ENCODE results near the gene CCDC7.
"Not testable (repeated sequence)": the region's sequence is repeated elsewhere in the genome, so short reads cannot be mapped to it uniquely, and the experiment has no call there.

The CCDC7 gene

GRCh38 chr10:32454148-32454547, 8.2 kb downstream of the CCDC7 start:
- DNase-seq: no peak
- no peak for ATAC-seq

- peak; percentile 75 for ATAC-seq
Measured at GRCh38 chr10:32459051-32459698, 13.2 kb downstream of the CCDC7 start.

GRCh38 chr10:32461203-32461602, 15.3 kb downstream of the CCDC7 start:
- DNase-seq (no peak), ATAC-seq (no peak)

More at GRCh38 chr10:32459051-32459698, 13.2 kb downstream of the CCDC7 start:
- DNase-seq: no peak

DNA sequence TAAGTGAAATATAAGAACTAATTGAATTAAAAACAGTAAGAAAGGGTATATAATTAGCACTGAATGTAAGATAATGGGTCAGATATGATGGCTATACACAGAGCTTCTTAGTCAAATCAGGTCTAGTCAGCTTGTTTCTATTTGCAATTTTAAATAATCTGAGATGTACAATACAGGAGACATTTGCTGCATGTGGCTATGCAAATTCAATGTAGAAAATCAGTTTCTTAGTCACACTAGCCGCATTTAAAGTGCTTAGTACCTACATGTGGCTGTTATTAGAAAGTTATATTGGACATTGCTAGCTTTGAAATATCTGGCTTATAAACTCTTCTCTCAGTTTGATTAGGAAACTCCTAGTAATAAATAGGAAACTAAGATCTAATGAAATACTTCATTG, 25.3 kb downstream of the CCDC7 start:
- ATAC-seq (no peak), DNase-seq (no peak)

DNA sequence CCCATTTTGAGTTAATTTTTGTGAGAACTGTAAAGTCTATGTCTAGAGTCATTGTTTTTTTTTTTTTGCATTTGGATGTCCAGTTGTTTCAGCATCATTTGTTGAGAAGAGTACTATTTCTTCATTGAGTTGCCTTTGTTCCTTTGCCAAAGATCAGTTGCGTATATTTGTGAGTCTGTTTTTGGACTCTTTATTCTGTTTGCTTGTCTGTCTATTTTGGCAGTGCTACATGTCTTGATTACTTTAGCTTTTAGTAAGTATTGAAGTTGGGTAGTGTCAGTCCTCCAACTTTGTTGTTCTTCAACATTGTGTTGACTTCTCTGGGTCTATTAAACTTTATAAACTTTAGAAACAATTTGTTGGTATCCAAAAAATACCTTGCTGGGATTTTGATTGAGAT, 31.6 kb downstream of the CCDC7 start:
- DNase-seq (no peak), ATAC-seq (no peak)

DNA sequence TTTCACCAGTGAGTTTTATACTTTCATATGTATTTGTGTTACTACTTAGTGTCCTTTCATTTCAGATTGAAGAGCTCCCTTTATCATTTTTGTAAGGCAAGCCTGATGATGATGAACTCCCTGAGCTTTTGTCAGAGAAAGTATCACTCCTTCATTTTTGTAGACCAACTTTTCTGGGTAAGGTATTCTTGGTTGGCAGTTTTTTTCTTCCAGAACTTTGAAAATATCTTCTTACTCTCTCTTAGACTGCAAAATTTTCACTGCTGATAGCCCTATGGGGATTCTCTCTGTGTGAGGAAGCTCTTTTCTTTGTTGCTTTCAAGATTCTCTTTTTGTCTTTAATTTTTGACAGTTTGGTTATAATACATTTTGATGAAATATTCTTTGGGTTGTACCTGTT, 35.7 kb downstream of the CCDC7 start:
- ATAC-seq: no peak
- no peak for DNase-seq

- not testable (repeated sequence) for ATAC-seq, DNase-seq
Measured at GRCh38 chr10:32483019-32483502, 37.1 kb downstream of the CCDC7 start.

- not testable (repeated sequence) for ATAC-seq, DNase-seq
Measured at GRCh38 chr10:32488038-32488437, 42.1 kb downstream of the CCDC7 start.

- no peak for ATAC-seq
Measured at GRCh38 chr10:32489158-32489557, 43.2 kb downstream of the CCDC7 start.

DNA sequence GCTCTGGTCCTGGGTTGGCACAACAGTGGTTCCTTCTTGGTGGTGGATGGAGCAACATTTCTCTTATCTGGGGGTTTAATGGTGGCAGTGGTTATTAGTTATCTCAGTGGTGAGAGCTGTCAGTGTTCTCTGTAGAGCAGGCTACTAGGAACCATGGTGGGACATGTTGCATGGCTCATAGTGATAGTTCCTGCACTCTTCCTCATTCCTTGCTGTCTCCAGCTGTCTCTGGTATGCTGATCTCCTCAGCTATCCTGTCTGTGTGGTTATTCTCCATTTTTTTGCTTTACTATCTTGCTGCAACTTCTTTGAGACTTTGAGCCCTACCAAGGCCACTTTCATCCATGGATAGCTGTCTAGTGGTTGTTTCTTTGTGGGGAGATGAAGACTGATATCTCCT, 44.0 kb downstream of the CCDC7 start:
- no peak for ATAC-seq
- no peak for DNase-seq

More at GRCh38 chr10:32489158-32489557, 43.2 kb downstream of the CCDC7 start:
- DNase-seq: no peak

- not testable (repeated sequence) for ATAC-seq, DNase-seq
Measured at GRCh38 chr10:32494562-32494961, 48.6 kb downstream of the CCDC7 start.

DNA sequence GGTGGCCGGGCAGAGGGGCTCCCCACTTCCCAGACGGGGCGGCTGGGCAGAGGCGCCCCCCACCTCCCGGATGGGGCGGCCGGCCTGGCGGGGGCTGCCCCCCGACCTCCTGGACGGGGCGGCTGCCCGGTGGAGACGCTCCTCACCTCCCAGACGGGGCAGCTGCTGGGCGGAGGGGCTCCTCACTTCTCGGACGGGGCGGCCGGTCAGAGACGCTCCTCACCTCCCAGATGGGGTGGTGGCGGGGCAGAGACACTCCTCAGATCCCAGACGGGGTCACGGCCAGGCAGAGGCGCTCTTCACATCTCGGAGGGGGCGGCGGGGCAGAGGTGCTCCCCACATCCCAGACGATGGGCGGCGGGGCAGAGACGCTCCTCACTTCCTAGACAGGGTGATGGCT, 54.2 kb downstream of the CCDC7 start:
- DNase-seq, ATAC-seq: not testable (repeated sequence)

DNA sequence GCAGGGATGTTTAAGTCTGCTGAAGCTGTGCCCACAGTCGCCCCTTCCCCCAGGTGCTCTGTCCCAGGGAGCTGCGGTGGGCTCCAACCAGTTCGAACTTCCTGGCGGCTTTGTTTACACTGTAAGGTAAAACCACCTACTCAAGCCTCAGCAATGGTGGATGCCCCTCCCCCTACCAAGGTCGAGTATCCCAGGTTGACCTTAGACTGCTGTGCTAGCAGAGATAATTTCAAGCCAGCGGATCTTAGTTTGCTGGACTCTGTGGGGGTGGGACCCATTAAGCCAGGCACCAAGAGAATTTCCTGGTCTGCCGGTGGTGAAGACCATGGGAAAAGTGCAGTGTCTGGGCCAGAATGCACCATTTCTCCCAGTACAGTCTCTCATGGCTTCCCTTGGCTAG, 56.0 kb downstream of the CCDC7 start:
- DNase-seq (no peak), ATAC-seq (no peak)

DNA sequence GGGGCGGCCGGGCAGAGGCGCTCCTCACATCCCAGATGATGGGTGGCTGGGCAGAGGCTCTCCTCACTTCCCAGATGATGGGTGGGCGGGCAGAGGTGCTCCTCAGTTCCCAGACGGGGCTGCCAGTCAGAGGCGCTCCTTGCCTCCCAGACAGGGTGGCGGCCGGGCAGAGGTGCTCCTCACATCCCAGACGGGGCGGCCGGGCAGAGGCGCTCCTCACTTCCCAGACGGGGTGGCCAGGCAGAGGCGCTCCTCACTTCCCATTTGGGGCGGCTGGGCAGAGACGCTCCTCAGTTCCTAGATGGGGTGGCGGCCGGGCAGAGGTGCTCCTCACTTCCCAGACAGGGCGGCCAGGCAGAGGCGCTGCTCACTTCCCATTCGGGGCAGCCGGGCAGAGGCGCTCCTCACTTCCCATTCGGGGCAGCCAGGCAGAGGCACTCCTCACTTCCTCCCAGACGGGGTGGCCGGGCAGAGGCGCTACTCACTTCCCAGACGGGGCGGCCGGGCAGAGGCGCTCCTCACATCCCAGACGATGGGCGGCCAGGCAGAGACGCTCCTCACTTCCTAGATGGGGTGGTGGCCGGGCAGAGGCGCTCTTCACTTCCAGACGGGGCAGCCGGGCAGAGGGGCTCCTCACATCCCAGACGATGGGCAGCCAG, 60.0 kb downstream of the CCDC7 start:
- not testable (repeated sequence) for ATAC-seq, DNase-seq

DNA sequence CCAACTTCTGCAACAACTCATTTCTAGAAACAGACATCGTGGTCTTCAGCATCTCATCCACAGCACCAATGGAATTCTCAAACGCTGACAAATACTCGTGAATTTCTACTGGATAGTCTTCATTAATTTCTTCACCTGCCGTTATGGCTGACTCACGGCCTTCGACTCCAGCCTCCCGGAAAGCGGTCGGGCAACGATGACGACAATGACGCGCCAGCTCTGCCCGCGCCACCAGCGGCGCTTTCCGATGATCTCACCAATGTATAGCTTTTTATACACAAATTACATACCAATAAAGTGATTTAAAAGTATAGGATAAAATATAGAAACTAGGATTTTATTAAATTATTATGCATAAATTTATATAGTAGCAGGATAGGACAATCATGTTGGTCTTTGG, 65.7 kb downstream of the CCDC7 start:
- no peak for DNase-seq
- ATAC-seq: no peak

- ATAC-seq: no peak
- no peak for DNase-seq
Measured at GRCh38 chr10:32516567-32517495, 70.9 kb downstream of the CCDC7 start.

DNA sequence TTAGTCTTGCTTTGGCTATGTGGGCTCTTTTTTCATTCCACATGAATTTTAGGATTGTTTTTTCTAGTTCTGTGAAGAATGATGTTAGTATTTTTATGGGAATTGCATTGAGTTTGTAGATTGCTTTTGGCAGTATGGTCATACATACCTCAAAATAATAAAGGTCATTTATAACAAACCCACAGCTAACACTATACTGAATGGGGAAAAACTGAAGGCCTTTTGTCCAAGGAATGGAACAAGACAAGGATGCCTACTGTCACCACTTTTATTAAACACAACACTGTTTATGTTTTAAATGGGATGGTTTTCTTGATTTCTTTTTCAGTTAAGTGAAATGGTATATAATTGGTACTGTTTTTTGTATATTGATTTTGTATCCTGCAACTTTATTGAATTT, 84.3 kb downstream of the CCDC7 start:
- ATAC-seq: no peak
- no peak for DNase-seq

- no peak for ATAC-seq
- DNase-seq: no peak
Measured at GRCh38 chr10:32538256-32538655, 92.3 kb downstream of the CCDC7 start.

DNA sequence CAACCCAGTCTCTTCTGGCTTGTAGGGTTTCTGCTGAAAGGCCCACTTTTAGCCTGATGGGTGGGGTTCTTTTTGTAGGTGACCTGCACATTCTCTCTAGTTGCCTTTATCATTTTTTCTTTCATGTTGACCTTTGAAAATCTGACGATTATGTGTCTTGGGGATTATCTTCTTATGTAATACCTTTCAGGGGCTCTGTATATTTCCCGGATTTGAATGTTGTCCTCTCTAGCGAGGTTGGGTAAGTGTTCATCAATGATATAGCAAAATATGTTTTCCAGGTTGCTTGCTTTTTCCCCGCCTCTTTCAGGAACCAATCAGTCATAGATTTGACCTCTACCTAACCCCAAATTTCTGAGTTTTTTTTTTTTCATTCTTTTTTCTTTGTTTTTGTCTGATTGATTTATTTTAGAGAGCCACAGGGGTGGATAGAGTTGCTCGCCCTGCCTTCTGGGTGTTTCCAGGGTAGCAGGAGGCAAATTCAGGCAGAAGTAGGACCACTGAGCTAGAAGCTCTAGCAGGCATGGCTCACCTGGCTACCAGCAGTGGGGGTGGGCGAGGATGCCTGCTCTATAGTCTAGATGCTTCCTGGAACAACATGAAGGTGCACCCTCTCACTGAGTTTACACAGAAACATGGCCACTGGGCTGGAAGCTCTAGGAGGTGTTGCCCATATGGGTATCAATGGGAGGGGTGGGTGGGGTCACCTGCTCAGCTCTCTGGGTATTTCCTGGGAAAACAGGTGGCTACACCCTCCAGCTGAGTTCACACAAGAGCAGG, 94.9 kb downstream of the CCDC7 start:
- DNase-seq: no peak
- ATAC-seq: no peak

DNA sequence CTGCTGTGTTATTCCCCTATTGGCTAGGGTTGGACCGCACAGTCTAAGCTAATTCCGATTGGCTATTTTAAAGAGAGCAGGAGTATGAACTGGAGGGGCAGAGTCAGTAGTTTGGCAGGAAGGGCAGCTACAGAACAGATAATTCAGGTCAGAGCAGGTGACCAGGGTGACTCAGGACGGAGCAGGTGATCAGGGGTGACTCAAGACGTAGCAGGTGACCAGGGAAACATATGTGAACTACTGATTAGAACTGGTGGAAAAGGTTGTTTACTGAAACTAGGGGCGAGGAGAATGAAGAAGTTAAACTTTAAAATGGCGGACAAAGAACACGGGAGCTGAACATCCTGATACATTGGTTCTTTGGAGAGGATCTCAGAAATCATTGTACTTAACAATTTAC, 102.3 kb downstream of the CCDC7 start:
- DNase-seq: no peak
- ATAC-seq: no peak

- ATAC-seq (no peak), DNase-seq (no peak)
Measured at GRCh38 chr10:32556783-32557395, 110.9 kb downstream of the CCDC7 start.

Data from stimulated activated naive CD8-positive, alpha-beta T cell treated with anti-CD3 and anti-CD28 coated beads, Interleukin-15, Interleukin-2, amounts not matched to agents 100 U/mL and 50 U/mL, for 24 hours (primary cell).